ENCODE results near the gene NUDCD3. TPM values are rescaled to one million over a fixed set of nuclear protein-coding genes. Genes with fewer than 3 reads are reported as not detected.

NUDCD3 gene
- polyA plus RNA-seq, 1 donor = 68.3 TPM

GRCh38 chr7:44366986-44367385 lies 123.5 kb downstream of the NUDCD3 start:
- DNase-seq = no peak
- Histone ChIP-seq H3K4me3 (ENCODE audit: low read length) (no peak overlapping the region), H3K9me3 (ENCODE audit: control insufficient read depth, low read depth, low read length) (no peaks in the 10 kb centered on the region), H3K36me3 (ENCODE audit: control insufficient read depth, insufficient read depth, low read length) (no peaks in the 10 kb centered on the region), H3K4me1 (ENCODE audit: control insufficient read depth, insufficient read depth, low read length) (no peaks in the 10 kb centered on the region), H3K27ac (ENCODE audit: low read length) (no peak overlapping the region), H3K27me3 (ENCODE audit: control insufficient read depth, insufficient read depth, low read length) (peaks cover 5% of the 10 kb centered on the region)
- WGBS (ENCODE audit: insufficient coverage, low lambda C conversion rate) = 90% methylated on average over 2 of the region's 4 CpGs

- no peaks in the 10 kb centered on the region for H3K27me3 ChIP-seq (ENCODE audit: control insufficient read depth, insufficient read depth, low read length)
- WGBS (ENCODE audit: insufficient coverage, low lambda C conversion rate) = 100% methylated on average over 1 of the region's 2 CpGs
- H3K27ac ChIP-seq (ENCODE audit: low read length) = no peak overlapping the region
- no peak for DNase-seq
- no peaks in the 10 kb centered on the region for H3K9me3 ChIP-seq (ENCODE audit: control insufficient read depth, low read depth, low read length)
- no peaks in the 10 kb centered on the region for H3K4me1 ChIP-seq (ENCODE audit: control insufficient read depth, insufficient read depth, low read length)
- H3K36me3 ChIP-seq (ENCODE audit: control insufficient read depth, insufficient read depth, low read length) = no peaks in the 10 kb centered on the region
- no peak overlapping the region for H3K4me3 ChIP-seq (ENCODE audit: low read length)
Measured at GRCh38 chr7:44353668-44354067, 136.8 kb downstream of the NUDCD3 start.

GRCh38 chr7:44348851-44349781 lies 141.3 kb downstream of the NUDCD3 start:
- no peaks in the 10 kb centered on the region for H3K9me3 ChIP-seq (ENCODE audit: control insufficient read depth, low read depth, low read length)
- no peaks in the 10 kb centered on the region for H3K36me3 ChIP-seq (ENCODE audit: control insufficient read depth, insufficient read depth, low read length)
- H3K27me3 ChIP-seq (ENCODE audit: control insufficient read depth, insufficient read depth, low read length) = peaks cover 3% of the 10 kb centered on the region
- WGBS (ENCODE audit: insufficient coverage, low lambda C conversion rate) = no CpG with 5 or more reads among the region's 9 CpGs
- H3K4me1 ChIP-seq (ENCODE audit: control insufficient read depth, insufficient read depth, low read length) = no peaks in the 10 kb centered on the region
- no peak overlapping the region for H3K27ac ChIP-seq (ENCODE audit: low read length)
- no peak overlapping the region for H3K4me3 ChIP-seq (ENCODE audit: low read length)
- no peak for DNase-seq

GRCh38 chr7:44348300-44348699 lies 142.2 kb downstream of the NUDCD3 start:
- no peaks in the 10 kb centered on the region for H3K9me3 ChIP-seq (ENCODE audit: control insufficient read depth, low read depth, low read length)
- H3K4me1 ChIP-seq (ENCODE audit: control insufficient read depth, insufficient read depth, low read length) = no peaks in the 10 kb centered on the region
- DNase-seq = no peak
- no CpG with 5 or more reads among the region's 2 CpGs for WGBS (ENCODE audit: insufficient coverage, low lambda C conversion rate)
- no peak overlapping the region for H3K27ac ChIP-seq (ENCODE audit: low read length)
- no peaks in the 10 kb centered on the region for H3K36me3 ChIP-seq (ENCODE audit: control insufficient read depth, insufficient read depth, low read length)
- peaks cover 3% of the 10 kb centered on the region for H3K27me3 ChIP-seq (ENCODE audit: control insufficient read depth, insufficient read depth, low read length)
- H3K4me3 ChIP-seq (ENCODE audit: low read length) = no peak overlapping the region

- H3K27me3 ChIP-seq (ENCODE audit: control insufficient read depth, insufficient read depth, low read length) = peaks cover 3% of the 10 kb centered on the region
- DNase-seq = no peak
- no peaks in the 10 kb centered on the region for H3K4me1 ChIP-seq (ENCODE audit: control insufficient read depth, insufficient read depth, low read length)
- no peak overlapping the region for H3K27ac ChIP-seq (ENCODE audit: low read length)
- H3K9me3 ChIP-seq (ENCODE audit: control insufficient read depth, low read depth, low read length) = no peaks in the 10 kb centered on the region
- H3K4me3 ChIP-seq (ENCODE audit: low read length) = no peak overlapping the region
- no peaks in the 10 kb centered on the region for H3K36me3 ChIP-seq (ENCODE audit: control insufficient read depth, insufficient read depth, low read length)
Measured at GRCh38 chr7:44347546-44348114, 142.8 kb downstream of the NUDCD3 start.

GRCh38 chr7:44346063-44346462 lies 144.4 kb downstream of the NUDCD3 start:
- no peaks in the 10 kb centered on the region for H3K4me1 ChIP-seq (ENCODE audit: control insufficient read depth, insufficient read depth, low read length)
- H3K9me3 ChIP-seq (ENCODE audit: control insufficient read depth, low read depth, low read length) = no peaks in the 10 kb centered on the region
- H3K4me3 ChIP-seq (ENCODE audit: low read length) = no peak overlapping the region
- no peaks in the 10 kb centered on the region for H3K36me3 ChIP-seq (ENCODE audit: control insufficient read depth, insufficient read depth, low read length)
- H3K27me3 ChIP-seq (ENCODE audit: control insufficient read depth, insufficient read depth, low read length) = peaks cover 3% of the 10 kb centered on the region
- 92% methylated on average over 2 of the region's 2 CpGs for WGBS (ENCODE audit: insufficient coverage, low lambda C conversion rate)
- DNase-seq = no peak
- no peak overlapping the region for H3K27ac ChIP-seq (ENCODE audit: low read length)

- H3K27me3 ChIP-seq (ENCODE audit: control insufficient read depth, insufficient read depth, low read length) = peaks cover 3% of the 10 kb centered on the region
- H3K36me3 ChIP-seq (ENCODE audit: control insufficient read depth, insufficient read depth, low read length) = no peaks in the 10 kb centered on the region
- DNase-seq = no peak
- H3K9me3 ChIP-seq (ENCODE audit: control insufficient read depth, low read depth, low read length) = peaks cover 3% of the 10 kb centered on the region
- WGBS (ENCODE audit: insufficient coverage, low lambda C conversion rate) = no CpG with 5 or more reads among the region's 3 CpGs
- no peak overlapping the region for H3K4me3 ChIP-seq (ENCODE audit: low read length)
- no peak overlapping the region for H3K27ac ChIP-seq (ENCODE audit: low read length)
- no peaks in the 10 kb centered on the region for H3K4me1 ChIP-seq (ENCODE audit: control insufficient read depth, insufficient read depth, low read length)
Measured at GRCh38 chr7:44341401-44341800, 149.1 kb downstream of the NUDCD3 start.

- no peaks in the 10 kb centered on the region for H3K27me3 ChIP-seq (ENCODE audit: control insufficient read depth, insufficient read depth, low read length)
- 80% methylated on average over 1 of the region's 3 CpGs for WGBS (ENCODE audit: insufficient coverage, low lambda C conversion rate)
- H3K4me3 ChIP-seq (ENCODE audit: low read length) = no peak overlapping the region
- H3K27ac ChIP-seq (ENCODE audit: low read length) = no peak overlapping the region
- peaks cover 3% of the 10 kb centered on the region for H3K9me3 ChIP-seq (ENCODE audit: control insufficient read depth, low read depth, low read length)
- no peak for DNase-seq
- H3K36me3 ChIP-seq (ENCODE audit: control insufficient read depth, insufficient read depth, low read length) = no peaks in the 10 kb centered on the region
- H3K4me1 ChIP-seq (ENCODE audit: control insufficient read depth, insufficient read depth, low read length) = no peaks in the 10 kb centered on the region
Measured at GRCh38 chr7:44338600-44338999, 151.9 kb downstream of the NUDCD3 start.

- no CpG with 5 or more reads among the region's 11 CpGs for WGBS (ENCODE audit: insufficient coverage, low lambda C conversion rate)
- H3K4me3 ChIP-seq (ENCODE audit: low read length) = no peak overlapping the region
Measured at GRCh38 chr7:44336491-44336890, 154.0 kb downstream of the NUDCD3 start.

GRCh38 chr7:44335184-44335583 lies 155.3 kb downstream of the NUDCD3 start:
- Histone ChIP-seq H3K9me3 (ENCODE audit: control insufficient read depth, low read depth, low read length) (peaks cover 3% of the 10 kb centered on the region), H3K27me3 (ENCODE audit: control insufficient read depth, insufficient read depth, low read length) (no peaks in the 10 kb centered on the region), H3K27ac (ENCODE audit: low read length) (no peak overlapping the region), H3K4me3 (ENCODE audit: low read length) (no peak overlapping the region), H3K4me1 (ENCODE audit: control insufficient read depth, insufficient read depth, low read length) (no peaks in the 10 kb centered on the region), H3K36me3 (ENCODE audit: control insufficient read depth, insufficient read depth, low read length) (no peaks in the 10 kb centered on the region)
- no CpG with 5 or more reads among the region's 4 CpGs for WGBS (ENCODE audit: insufficient coverage, low lambda C conversion rate)
- no peak for DNase-seq

More at GRCh38 chr7:44336491-44336890, 154.0 kb downstream of the NUDCD3 start:
- H3K36me3 ChIP-seq (ENCODE audit: control insufficient read depth, insufficient read depth, low read length) = no peaks in the 10 kb centered on the region
- H3K4me1 ChIP-seq (ENCODE audit: control insufficient read depth, insufficient read depth, low read length) = no peaks in the 10 kb centered on the region
- H3K9me3 ChIP-seq (ENCODE audit: control insufficient read depth, low read depth, low read length) = peaks cover 3% of the 10 kb centered on the region
- no peak overlapping the region for H3K27ac ChIP-seq (ENCODE audit: low read length)
- no peaks in the 10 kb centered on the region for H3K27me3 ChIP-seq (ENCODE audit: control insufficient read depth, insufficient read depth, low read length)
- DNase-seq = no peak
